ENCODE measurements around the gene CHST2. TPM values are rescaled to one million over a fixed set of nuclear protein-coding genes. Genes with fewer than 3 reads are reported as not detected.

CHST2 gene
- total RNA-seq, 1 donor from 2014 or later = 6.4 TPM

GRCh38 chr3:143088835-143089234 is 30.7 kb upstream of the CHST2 start:
- Mint-ChIP-seq H3K27ac (no peak overlapping the region), H3K27me3 (peaks cover 2% of the 10 kb centered on the region), H3K4me3 (no peak overlapping the region), H3K9me3 (no peaks in the 10 kb centered on the region), H3K4me1 (peaks cover 1% of the 10 kb centered on the region), H3K36me3 (ENCODE audit: low read depth) (peaks cover 4% of the 10 kb centered on the region)
- no peak for DNase-seq
- intact Hi-C loops (cut with micrococcal nuclease) = no loop called here

- Mint-ChIP-seq H3K9me3 (no peaks in the 10 kb centered on the region), H3K27ac (no peak overlapping the region), H3K4me3 (no peak overlapping the region), H3K4me1 (no peaks in the 10 kb centered on the region), H3K27me3 (peaks cover 2% of the 10 kb centered on the region), H3K36me3 (ENCODE audit: low read depth) (peaks cover under 1% of the 10 kb centered on the region)
- intact Hi-C loops (cut with micrococcal nuclease) = no loop called here
- no peak for DNase-seq
Observed at GRCh38 chr3:143089965-143090364, 29.6 kb upstream of the CHST2 start.

- Mint-ChIP-seq H3K36me3 (ENCODE audit: low read depth) (no peaks in the 10 kb centered on the region), H3K4me3 (no peak overlapping the region), H3K27ac (no peak overlapping the region), H3K4me1 (no peaks in the 10 kb centered on the region), H3K27me3 (peaks cover 2% of the 10 kb centered on the region), H3K9me3 (no peaks in the 10 kb centered on the region)
- intact Hi-C loops (cut with micrococcal nuclease) = no loop called here
- DNase-seq = no peak
Observed at GRCh38 chr3:143090486-143090885, 29.1 kb upstream of the CHST2 start.

- Mint-ChIP-seq H3K27ac (no peak overlapping the region), H3K4me1 (no peaks in the 10 kb centered on the region), H3K36me3 (ENCODE audit: low read depth) (no peaks in the 10 kb centered on the region), H3K27me3 (peaks cover 2% of the 10 kb centered on the region), H3K4me3 (no peak overlapping the region), H3K9me3 (peaks cover 3% of the 10 kb centered on the region)
- no peak for DNase-seq
- intact Hi-C loops (cut with micrococcal nuclease) = no loop called here
Observed at GRCh38 chr3:143090976-143091837, 28.4 kb upstream of the CHST2 start.

GRCh38 chr3:143092191-143092590 is 27.4 kb upstream of the CHST2 start:
- no peaks in the 10 kb centered on the region for H3K4me1 Mint-ChIP-seq
- no peak overlapping the region for H3K4me3 Mint-ChIP-seq
- no peak overlapping the region for H3K27ac Mint-ChIP-seq
- intact Hi-C loops (cut with micrococcal nuclease) = no loop called here
- peaks cover 3% of the 10 kb centered on the region for H3K27me3 Mint-ChIP-seq
- DNase-seq = no peak
- no peaks in the 10 kb centered on the region for H3K36me3 Mint-ChIP-seq (ENCODE audit: low read depth)
- peaks cover 6% of the 10 kb centered on the region for H3K9me3 Mint-ChIP-seq

GRCh38 chr3:143095813-143096212 is 23.8 kb upstream of the CHST2 start:
- H3K4me3 Mint-ChIP-seq = no peak overlapping the region
- no peak overlapping the region for H3K27ac Mint-ChIP-seq
- H3K9me3 Mint-ChIP-seq = peaks cover 6% of the 10 kb centered on the region
- intact Hi-C loops (cut with micrococcal nuclease) = no loop called here
- no peaks in the 10 kb centered on the region for H3K4me1 Mint-ChIP-seq
- no peak for DNase-seq
- H3K36me3 Mint-ChIP-seq (ENCODE audit: low read depth) = no peaks in the 10 kb centered on the region
- H3K27me3 Mint-ChIP-seq = peaks cover 3% of the 10 kb centered on the region

GRCh38 chr3:143098032-143098764 is 21.4 kb upstream of the CHST2 start:
- no peak overlapping the region for H3K4me3 Mint-ChIP-seq
- H3K9me3 Mint-ChIP-seq = peaks cover 6% of the 10 kb centered on the region
- H3K36me3 Mint-ChIP-seq (ENCODE audit: low read depth) = no peaks in the 10 kb centered on the region
- H3K4me1 Mint-ChIP-seq = no peaks in the 10 kb centered on the region
- intact Hi-C loops (cut with micrococcal nuclease) = no loop called here
- no peak for DNase-seq
- no peak overlapping the region for H3K27ac Mint-ChIP-seq
- H3K27me3 Mint-ChIP-seq = peaks cover 8% of the 10 kb centered on the region

GRCh38 chr3:143099210-143099609 is 20.4 kb upstream of the CHST2 start:
- Mint-ChIP-seq H3K27ac (no peak overlapping the region), H3K27me3 (peaks cover 8% of the 10 kb centered on the region), H3K9me3 (peaks cover 6% of the 10 kb centered on the region), H3K4me1 (no peaks in the 10 kb centered on the region), H3K36me3 (ENCODE audit: low read depth) (no peaks in the 10 kb centered on the region), H3K4me3 (no peak overlapping the region)
- no peak for DNase-seq
- intact Hi-C loops (cut with micrococcal nuclease) = no loop called here

GRCh38 chr3:143099690-143100089 is 19.9 kb upstream of the CHST2 start:
- Mint-ChIP-seq H3K27ac (no peak overlapping the region), H3K4me3 (no peak overlapping the region), H3K9me3 (peaks cover 11% of the 10 kb centered on the region), H3K4me1 (no peaks in the 10 kb centered on the region), H3K36me3 (ENCODE audit: low read depth) (no peaks in the 10 kb centered on the region), H3K27me3 (peaks cover 8% of the 10 kb centered on the region)
- intact Hi-C loops (cut with micrococcal nuclease) = no loop called here
- no peak for DNase-seq

GRCh38 chr3:143100451-143100850 is 19.1 kb upstream of the CHST2 start:
- Mint-ChIP-seq H3K4me1 (no peaks in the 10 kb centered on the region), H3K9me3 (peaks cover 17% of the 10 kb centered on the region), H3K36me3 (ENCODE audit: low read depth) (no peaks in the 10 kb centered on the region), H3K27ac (no peak overlapping the region), H3K27me3 (peaks cover 8% of the 10 kb centered on the region), H3K4me3 (no peak overlapping the region)
- intact Hi-C loops (cut with micrococcal nuclease) = no loop called here
- no peak for DNase-seq

GRCh38 chr3:143101792-143102381 is 17.7 kb upstream of the CHST2 start:
- intact Hi-C loops (cut with micrococcal nuclease) = no loop called here
- no peak overlapping the region for H3K27ac Mint-ChIP-seq
- no peak overlapping the region for H3K4me3 Mint-ChIP-seq
- no peaks in the 10 kb centered on the region for H3K36me3 Mint-ChIP-seq (ENCODE audit: low read depth)
- peaks cover 21% of the 10 kb centered on the region for H3K9me3 Mint-ChIP-seq
- DNase-seq = no peak
- no peaks in the 10 kb centered on the region for H3K4me1 Mint-ChIP-seq
- H3K27me3 Mint-ChIP-seq = peaks cover 7% of the 10 kb centered on the region

GRCh38 chr3:143103652-143104051 is 15.9 kb upstream of the CHST2 start:
- Mint-ChIP-seq H3K27me3 (peaks cover 5% of the 10 kb centered on the region), H3K27ac (no peak overlapping the region), H3K36me3 (ENCODE audit: low read depth) (no peaks in the 10 kb centered on the region), H3K4me1 (no peaks in the 10 kb centered on the region), H3K4me3 (no peak overlapping the region), H3K9me3 (peaks cover 20% of the 10 kb centered on the region)
- no peak for DNase-seq
- intact Hi-C loops (cut with micrococcal nuclease) = no loop called here

- H3K9me3 Mint-ChIP-seq = peaks cover 20% of the 10 kb centered on the region
- no peak overlapping the region for H3K4me3 Mint-ChIP-seq
- H3K27me3 Mint-ChIP-seq = peaks cover 5% of the 10 kb centered on the region
- H3K4me1 Mint-ChIP-seq = no peaks in the 10 kb centered on the region
- intact Hi-C loops (cut with micrococcal nuclease) = no loop called here
- no peaks in the 10 kb centered on the region for H3K36me3 Mint-ChIP-seq (ENCODE audit: low read depth)
- DNase-seq = no peak
- no peak overlapping the region for H3K27ac Mint-ChIP-seq
Observed at GRCh38 chr3:143105170-143105569, 14.4 kb upstream of the CHST2 start.

- Mint-ChIP-seq H3K27me3 (peaks cover 8% of the 10 kb centered on the region), H3K4me1 (no peaks in the 10 kb centered on the region), H3K9me3 (peaks cover 14% of the 10 kb centered on the region), H3K36me3 (ENCODE audit: low read depth) (no peaks in the 10 kb centered on the region), H3K27ac (no peak overlapping the region), H3K4me3 (no peak overlapping the region)
- DNase-seq = no peak
- intact Hi-C loops (cut with micrococcal nuclease) = no loop called here
Observed at GRCh38 chr3:143109861-143110260, 9.7 kb upstream of the CHST2 start.
